GM21529 (cell line): ENCODE measurements around the gene SMG9.
"Not testable (repeated sequence)": the region's sequence is repeated elsewhere in the genome, so short reads cannot be mapped to it uniquely, and the experiment has no call there.

ENCODE experiments used
- ATAC-seq: cut with Tn5 transposase; IDR thresholded peaks from one replicate; pipeline ENCODE4 v1.9.1; 2021; ENCODE audit not compliant: unreplicated experiment

The SMG9 gene

DNA sequence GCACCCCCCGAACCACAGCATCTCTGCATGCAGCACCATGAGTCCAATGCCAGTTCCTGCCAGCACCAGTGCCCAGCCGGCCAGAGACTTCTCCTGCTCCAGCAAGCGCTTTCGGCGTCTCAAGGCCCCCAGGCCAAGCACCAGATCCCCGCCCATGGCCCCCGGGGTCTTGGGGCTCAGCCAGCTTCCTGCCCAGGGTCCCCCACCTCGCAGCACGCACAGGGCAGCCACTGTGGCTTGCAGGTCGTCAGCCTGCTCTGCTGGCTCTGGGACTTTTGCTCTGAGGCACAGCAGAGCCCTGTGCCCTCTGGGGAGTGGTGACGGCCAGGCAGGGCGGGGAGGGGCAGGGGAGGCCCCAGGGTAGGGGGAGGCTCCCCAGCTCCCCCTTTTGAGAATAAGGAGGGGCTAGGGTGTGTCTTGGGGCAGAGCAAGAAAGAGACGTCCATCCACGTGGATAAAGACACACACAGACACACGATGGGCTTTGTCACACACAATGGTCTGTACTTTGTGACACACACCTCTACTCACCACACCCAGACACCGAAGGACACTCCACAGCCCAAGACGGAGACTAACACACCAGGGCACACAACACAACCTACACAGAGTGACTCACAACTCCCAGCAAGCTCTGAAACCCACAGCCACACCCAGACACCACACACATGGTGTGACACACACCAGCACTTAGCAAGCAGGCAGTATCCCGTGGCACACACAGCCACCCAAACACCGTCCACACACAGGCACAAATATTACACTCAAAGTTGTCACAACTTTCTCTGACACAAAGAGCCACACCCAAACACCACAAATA, 26.2 kb upstream of the SMG9 start, which contains the start of gene KCNN4:
Gene KCNN4, minus strand, starts transcription at position 268 of the 820 bp plus-strand sequence. Its CDS starts 112 bp downstream, at position 156.
- peak; percentile 37 for ATAC-seq

DNA sequence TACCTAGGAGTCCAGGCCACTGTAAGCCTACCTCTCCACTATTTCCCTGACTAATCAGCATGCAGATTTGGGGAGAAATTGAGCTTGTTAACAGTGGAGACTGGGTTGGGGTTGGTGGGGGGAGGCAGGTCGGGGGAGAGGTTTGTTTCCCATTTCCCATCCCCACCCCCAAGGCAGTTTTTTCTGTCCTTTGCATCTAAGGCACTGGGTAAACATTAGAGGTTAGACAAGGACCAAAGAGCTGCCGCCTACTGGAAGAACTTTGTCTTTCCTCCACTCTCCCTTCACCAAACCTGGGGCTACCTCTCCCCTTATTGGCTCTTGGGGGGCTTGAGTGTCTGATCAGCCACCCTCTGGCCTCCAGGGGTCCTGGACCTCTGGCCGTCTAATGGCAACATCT, 25.1 kb upstream of the SMG9 start:
- no peak for ATAC-seq

- ATAC-seq, result no peak
Observed at GRCh38 chr19:43779147-43779819, 24.5 kb upstream of the SMG9 start.

DNA sequence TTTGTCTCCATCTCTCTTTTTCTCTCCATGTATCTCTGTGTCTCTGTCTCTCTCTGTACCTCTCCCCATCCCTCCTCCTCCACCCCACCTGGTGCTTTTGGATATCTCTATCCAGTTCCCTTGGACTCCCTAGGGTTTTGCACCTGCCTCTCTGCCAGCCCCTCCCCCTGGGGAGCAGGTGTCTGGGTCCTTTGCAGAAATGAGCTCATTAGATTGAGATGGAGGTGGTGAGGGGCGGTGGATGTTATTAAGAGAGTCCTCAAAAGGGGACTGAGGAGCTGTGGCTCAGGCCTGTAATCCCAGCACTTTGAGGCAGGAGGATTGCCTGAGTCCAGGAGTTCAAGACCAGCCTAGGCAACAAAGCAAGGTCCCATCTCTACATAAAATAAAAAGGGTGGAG, 23.9 kb upstream of the SMG9 start:
- ATAC-seq, result no peak

GRCh38 chr19:43777163-43777695, 22.5 kb upstream of the SMG9 start:
- ATAC-seq, result no peak

GRCh38 chr19:43776286-43776685, 21.5 kb upstream of the SMG9 start:
- ATAC-seq, result no peak

- ATAC-seq, result no peak
Observed at GRCh38 chr19:43775299-43775890, 20.6 kb upstream of the SMG9 start.

GRCh38 chr19:43774940-43775258, 20.1 kb upstream of the SMG9 start:
- not testable (repeated sequence) for ATAC-seq

DNA sequence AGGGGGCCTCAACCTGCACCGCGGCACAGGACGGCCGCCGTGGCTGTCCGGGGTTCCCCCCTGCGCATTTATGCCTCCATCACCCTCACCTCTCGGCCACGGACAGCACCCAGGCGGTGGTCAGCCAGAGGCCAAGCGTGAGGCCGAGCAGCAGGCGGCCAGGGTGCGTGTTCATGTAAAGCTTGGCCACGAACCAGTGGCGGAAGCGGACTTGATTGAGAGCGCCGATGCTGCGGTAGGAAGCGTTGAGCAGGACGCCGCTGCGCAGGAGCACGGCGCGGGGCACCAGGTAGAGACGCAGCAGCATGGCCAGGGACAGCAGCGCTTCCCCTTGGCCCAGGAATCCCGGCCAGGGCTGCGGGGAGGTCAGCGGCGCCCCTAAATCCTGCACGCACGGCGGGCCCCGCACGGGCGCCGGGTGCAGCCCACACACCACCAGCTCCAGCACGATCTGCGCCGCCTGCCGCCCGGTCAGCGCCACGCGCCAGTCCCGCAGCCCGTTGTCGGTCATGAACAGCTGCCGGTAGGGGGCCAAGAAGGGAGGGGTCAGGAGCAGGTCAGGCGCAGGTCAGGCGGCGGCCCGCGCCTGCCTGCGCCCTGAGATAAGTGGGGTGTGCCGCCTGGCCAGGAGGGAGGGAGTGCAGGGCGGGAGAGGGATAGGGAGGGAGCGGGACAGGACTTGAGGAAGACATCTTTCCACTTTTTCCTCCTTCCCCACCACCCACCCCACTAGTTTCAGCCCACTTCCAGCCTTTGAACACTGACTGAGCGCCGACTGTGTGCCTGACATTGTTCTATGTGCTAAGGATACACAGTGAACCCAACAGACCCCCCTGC, 19.6 kb upstream of the SMG9 start:
- no peak for ATAC-seq

- no peak for ATAC-seq
Observed at GRCh38 chr19:43773725-43774102, 19.0 kb upstream of the SMG9 start.

- ATAC-seq, result no peak
Observed at GRCh38 chr19:43769256-43769655, 14.5 kb upstream of the SMG9 start.

- ATAC-seq, result no peak
Observed at GRCh38 chr19:43768273-43769050, 13.7 kb upstream of the SMG9 start.

DNA sequence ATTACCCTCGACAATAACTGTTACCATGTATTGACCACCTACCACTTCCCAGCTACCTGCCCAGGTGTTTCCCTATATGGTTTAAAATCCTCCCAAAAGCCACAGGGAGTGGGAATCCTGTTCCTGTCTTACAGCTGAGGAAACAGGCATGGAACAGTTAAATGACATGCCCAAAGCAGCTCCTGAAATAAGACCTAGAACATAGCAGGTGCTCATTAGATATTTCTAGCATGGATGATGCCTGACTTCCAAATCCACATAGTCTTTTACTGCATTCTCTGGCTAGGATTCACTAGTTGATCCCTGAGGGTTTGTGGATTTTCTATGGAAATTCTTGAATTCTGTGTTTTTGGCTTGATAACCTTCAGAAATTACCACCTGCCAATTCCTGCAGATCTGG, 13.1 kb upstream of the SMG9 start:
- ATAC-seq, result no peak

DNA sequence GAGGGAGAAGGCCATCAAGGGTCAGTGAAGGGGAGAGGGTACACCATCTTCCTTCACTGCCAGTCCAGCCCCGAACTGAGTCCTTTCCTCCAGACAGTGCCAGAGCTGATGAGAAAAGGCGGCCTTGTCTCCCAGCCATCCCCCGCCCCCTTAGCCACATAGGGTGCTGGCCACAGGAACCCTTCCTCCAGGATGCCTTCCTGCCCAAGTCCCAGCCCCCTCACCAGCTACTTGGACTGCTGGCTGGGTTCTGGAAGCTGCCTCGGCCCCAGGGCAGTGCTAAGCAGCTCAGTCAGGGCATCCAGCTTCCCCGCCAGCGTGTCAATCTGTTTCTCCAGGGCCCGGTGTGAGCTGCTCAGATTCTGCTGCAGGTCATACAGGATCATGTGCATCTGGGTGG, 12.6 kb upstream of the SMG9 start:
- no peak for ATAC-seq

GRCh38 chr19:43766755-43767043, 11.9 kb upstream of the SMG9 start:
- no peak for ATAC-seq

GRCh38 chr19:43765109-43765876, 10.5 kb upstream of the SMG9 start:
- peak; percentile 61 for ATAC-seq

DNA sequence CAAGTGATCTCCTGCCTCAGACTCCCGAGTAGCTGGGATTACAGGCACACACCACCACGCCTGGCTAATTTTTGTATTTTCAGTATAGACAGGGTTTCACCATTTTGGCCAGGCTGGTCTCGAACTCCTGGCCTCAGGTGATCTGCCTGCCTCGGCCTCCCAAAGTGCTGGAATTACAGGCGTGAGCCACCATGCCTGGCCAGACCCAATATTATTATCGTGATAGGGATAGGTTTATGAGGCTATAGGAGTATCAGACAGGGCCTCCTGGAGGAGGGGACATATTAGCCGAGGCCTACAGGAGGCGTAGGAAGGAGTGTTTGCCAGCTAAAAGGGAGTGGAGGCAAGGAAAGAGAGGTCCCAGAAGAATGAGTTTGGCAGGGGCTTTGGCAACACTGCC, 9.9 kb upstream of the SMG9 start:
- ATAC-seq, result not testable (repeated sequence)

- ATAC-seq, result no peak
Observed at GRCh38 chr19:43763473-43763939, 8.7 kb upstream of the SMG9 start.

GRCh38 chr19:43762814-43763213, 8.1 kb upstream of the SMG9 start:
- ATAC-seq, result no peak

- no peak for ATAC-seq
Observed at GRCh38 chr19:43760941-43761340, 6.2 kb upstream of the SMG9 start.
